ENCODE results near the gene GALNT9.
"Not testable (repeated sequence)": the region's sequence is repeated elsewhere in the genome, so short reads cannot be mapped to it uniquely, and the experiment has no call there.

Gene GALNT9

GRCh38 chr12:132329036-132329719, at the start of gene GALNT9:
Gene GALNT9, minus strand, starts transcription at chr12:132329589. Its CDS starts 386 bp downstream, at chr12:132329203.
- no peak for FAIRE-seq

- not testable (repeated sequence) for FAIRE-seq
Observed at GRCh38 chr12:132379057-132379456, 49.7 kb upstream of the GALNT9 start.

DNA sequence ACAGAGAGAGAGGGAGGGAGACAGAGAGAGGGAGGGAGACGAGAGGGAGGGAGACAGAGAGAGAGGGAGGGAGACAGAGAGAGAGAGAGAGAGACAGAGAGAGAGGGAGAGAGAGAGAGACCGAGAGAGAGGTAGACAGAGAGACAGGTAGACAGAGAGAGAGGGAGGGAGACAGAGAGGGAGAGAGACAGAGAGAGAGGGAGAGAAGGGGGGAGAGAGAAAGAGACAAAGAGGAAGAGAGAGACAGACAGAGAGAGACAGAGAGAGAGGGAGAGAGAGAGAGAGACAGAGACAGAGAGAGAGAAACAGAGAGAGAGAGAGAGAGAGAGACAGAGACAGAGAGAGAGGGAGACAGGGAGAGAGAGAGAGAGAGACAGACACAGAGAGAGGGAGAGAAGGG, 47.8 kb upstream of the GALNT9 start:
- FAIRE-seq, result no peak

GRCh38 chr12:132376464-132376830, 47.1 kb upstream of the GALNT9 start:
- no peak for FAIRE-seq

GRCh38 chr12:132375747-132376463, 46.5 kb upstream of the GALNT9 start:
- FAIRE-seq, result no peak

- FAIRE-seq, result no peak
Observed at GRCh38 chr12:132374612-132375445, 45.4 kb upstream of the GALNT9 start.

GRCh38 chr12:132373901-132374611, 44.7 kb upstream of the GALNT9 start:
- FAIRE-seq, result no peak

- FAIRE-seq, result no peak
Observed at GRCh38 chr12:132367852-132368251, 38.5 kb upstream of the GALNT9 start.

- FAIRE-seq, result no peak
Observed at GRCh38 chr12:132367071-132367851, 37.9 kb upstream of the GALNT9 start.

GRCh38 chr12:132366341-132366861, 37.0 kb upstream of the GALNT9 start:
- FAIRE-seq, result no peak

- FAIRE-seq, result no peak
Observed at GRCh38 chr12:132365226-132365625, 35.8 kb upstream of the GALNT9 start.

- no peak for FAIRE-seq
Observed at GRCh38 chr12:132364348-132364902, 35.0 kb upstream of the GALNT9 start.

GRCh38 chr12:132363661-132364347, 34.4 kb upstream of the GALNT9 start:
- FAIRE-seq, result no peak

GRCh38 chr12:132362996-132363660, 33.7 kb upstream of the GALNT9 start:
- FAIRE-seq, result no peak

- FAIRE-seq, result no peak
Observed at GRCh38 chr12:132360906-132361777, 31.8 kb upstream of the GALNT9 start.

DNA sequence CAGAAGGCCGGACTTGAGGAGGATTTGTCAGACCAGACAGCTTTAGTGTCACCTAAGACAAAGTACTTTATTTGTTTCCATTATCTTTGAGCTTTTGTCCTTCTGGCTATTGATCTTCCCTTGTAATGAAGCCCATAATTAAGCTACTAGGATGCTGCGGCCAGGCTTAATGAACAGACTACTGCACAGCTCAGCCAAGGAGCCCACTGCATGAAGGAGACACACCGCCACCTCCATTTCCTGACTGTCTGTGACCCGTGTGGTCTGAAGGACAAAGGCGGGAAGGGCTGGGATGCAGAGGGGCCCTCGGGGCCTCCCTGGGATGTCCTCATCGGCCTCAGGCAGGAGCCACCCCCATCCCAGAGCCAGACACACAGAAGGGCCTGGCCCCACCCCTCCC, 31.0 kb upstream of the GALNT9 start:
- no peak for FAIRE-seq

DNA sequence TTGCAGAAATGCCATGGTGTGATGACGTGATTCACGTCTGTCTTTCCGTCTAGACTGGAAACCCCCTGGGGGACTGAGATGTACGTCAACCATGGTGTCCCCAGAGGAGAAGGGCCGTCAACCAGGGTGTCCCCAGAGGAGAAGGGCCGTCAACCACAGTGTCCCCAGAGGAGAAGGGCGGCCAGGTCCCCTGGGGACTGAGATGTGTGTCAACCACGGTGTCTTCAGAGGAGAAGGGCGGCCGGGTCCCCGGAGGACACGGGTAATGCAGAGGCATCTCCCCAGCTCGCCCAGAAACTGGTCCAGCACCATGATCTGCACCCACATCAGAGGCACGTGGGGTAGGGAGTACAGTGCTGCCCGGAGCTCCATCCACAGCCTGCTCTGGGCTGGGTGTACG, 30.6 kb upstream of the GALNT9 start:
- no peak for FAIRE-seq

- no peak for FAIRE-seq
Observed at GRCh38 chr12:132359551-132359950, 30.2 kb upstream of the GALNT9 start.

Measured in colon (tissue), 2 donors.